Hepatocyte (in vitro differentiated cells): Measurements from ENCODE around the gene HHAT.

Source experiments
- EZH2 ChIP-seq: fragments of 200-600 bp; sonication (generic); IDR thresholded peaks from 2 replicates; pipeline ENCODE4 v1.6.1; 2016; ENCODE audit warnings: antibody characterized with exemption, mild to moderate bottlenecking, borderline replicate concordance
- TF ChIP-seq, protein P1 (sequence below): fragments of 200-600 bp; sonication (generic); IDR thresholded peaks from 2 replicates; pipeline ENCODE4 v1.5.1; 2016; ENCODE audit warnings: antibody characterized with exemption, mild to moderate bottlenecking; ENCODE audit not compliant: poor library complexity

DNA sequence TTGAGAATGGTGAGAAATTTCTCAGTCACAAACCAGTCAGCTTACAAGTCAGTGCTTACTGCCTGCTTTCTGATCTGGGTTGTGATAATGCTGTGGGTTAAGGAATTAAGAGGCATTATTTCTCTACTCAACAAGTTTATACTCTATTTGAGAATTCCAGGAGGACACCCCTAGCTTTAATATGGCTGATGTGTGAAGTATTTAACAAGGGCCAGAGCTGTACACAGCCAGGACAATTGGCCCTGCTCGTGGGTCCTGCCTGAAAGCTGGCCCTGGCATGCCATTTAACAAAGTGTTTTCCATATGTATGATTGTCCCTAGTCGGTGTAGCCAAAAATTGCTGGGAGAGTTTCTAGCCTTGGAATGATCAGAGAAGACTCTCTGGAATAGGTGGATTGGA lies 43.2 kb downstream of the HHAT start:
- TF ChIP-seq, protein P1, sequence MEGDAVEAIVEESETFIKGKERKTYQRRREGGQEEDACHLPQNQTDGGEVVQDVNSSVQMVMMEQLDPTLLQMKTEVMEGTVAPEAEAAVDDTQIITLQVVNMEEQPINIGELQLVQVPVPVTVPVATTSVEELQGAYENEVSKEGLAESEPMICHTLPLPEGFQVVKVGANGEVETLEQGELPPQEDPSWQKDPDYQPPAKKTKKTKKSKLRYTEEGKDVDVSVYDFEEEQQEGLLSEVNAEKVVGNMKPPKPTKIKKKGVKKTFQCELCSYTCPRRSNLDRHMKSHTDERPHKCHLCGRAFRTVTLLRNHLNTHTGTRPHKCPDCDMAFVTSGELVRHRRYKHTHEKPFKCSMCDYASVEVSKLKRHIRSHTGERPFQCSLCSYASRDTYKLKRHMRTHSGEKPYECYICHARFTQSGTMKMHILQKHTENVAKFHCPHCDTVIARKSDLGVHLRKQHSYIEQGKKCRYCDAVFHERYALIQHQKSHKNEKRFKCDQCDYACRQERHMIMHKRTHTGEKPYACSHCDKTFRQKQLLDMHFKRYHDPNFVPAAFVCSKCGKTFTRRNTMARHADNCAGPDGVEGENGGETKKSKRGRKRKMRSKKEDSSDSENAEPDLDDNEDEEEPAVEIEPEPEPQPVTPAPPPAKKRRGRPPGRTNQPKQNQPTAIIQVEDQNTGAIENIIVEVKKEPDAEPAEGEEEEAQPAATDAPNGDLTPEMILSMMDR = no peak
- TF ChIP-seq EZH2 = no peak
